CD4-positive, alpha-beta T cell treated with Interleukin-12 subunit alpha and Interleukin-12 subunit beta, for 1 hour (primary cell): ENCODE results near the gene ZC3H10.
A peak's percentile ranks its signal among the peaks of the same experiment; 100 is the strongest.
"Not testable (repeated sequence)": the region's sequence is repeated elsewhere in the genome, so short reads cannot be mapped to it uniquely, and the experiment has no call there.

Experiments
- DNase-seq: peaks from one replicate; pipeline ENCODE4 v3.0.0-alpha.2; 2020

The ZC3H10 gene

GRCh38 chr12:56156464-56157200, 38.6 kb downstream of the ZC3H10 start:
- not testable (repeated sequence) for DNase-seq

DNA sequence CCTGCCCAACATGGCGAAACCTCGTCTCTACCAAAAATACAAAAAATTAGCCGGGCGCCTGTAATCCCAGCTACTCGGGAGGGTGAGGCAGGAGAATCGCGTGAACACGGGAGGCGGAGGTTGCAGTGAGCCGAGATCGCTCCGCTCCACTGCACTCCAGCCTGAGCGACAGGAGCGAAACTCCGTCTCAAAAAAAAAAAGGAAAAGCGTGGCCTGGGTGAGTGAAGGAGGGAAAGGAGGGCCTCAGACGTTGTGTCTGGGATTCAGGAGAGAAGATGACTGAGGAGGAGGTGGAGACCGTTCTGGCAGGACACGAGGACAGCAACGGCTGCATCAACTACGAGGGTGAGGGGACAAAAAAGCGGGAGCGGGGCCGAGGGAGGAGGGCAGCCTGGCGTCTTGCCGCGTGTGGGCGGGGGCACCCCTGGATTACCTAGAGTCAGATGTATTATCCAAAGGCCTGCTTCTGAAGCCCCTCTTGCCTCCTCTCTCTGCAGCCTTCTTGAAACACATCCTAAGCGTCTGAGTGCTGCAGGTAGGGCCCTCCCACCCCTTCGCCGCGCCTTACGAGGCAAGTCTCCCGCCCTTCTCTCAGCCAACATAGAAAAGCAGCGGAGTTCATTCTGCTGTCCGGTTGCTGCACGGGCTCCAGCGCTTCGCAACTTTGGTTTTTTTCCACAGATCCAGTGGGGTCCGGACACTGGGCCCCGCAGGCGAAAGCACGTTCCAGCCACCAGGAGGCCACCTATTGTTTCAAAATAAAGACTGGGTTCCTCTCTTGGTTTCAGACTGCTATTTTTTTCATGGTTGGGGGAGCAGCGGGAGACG, 39.3 kb downstream of the ZC3H10 start:
- peak; percentile 73 for DNase-seq

- peak; percentile 94 for DNase-seq
These were observed 40.2 kb downstream of the ZC3H10 start, which contains the start of gene MYL6 for GRCh38 chr12:56158029-56158925. Gene MYL6 (plus strand): TSS chr12:56158359. CDS start chr12:56158402, 43 bp downstream.

DNA sequence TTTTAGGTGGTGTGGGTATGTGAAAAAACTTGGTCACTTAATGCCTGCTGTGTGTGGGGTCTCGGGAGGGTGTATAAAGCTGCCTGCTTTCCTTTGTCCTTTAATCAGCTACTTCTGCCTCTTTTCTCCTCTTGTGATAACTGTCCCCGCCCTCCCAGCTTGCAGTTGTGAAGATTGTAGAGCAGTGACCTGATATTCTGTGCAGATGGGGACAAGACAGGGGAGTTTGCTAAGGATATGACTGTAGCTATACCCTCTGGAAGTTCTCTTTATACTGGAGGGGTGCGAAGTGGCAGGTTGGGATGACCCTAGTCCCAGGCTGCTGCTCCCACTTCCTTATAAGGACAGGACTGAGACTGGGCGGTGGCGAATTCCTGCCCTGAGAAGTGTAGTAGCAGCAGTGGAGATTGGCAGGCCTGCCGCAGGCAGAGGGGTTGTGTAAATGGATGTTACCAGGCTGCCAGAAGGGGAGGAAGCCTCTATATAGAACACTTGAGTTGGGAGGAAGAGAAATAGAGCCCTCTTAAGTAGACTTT, 40.9 kb downstream of the ZC3H10 start:
- peak; percentile 27 for DNase-seq

DNA sequence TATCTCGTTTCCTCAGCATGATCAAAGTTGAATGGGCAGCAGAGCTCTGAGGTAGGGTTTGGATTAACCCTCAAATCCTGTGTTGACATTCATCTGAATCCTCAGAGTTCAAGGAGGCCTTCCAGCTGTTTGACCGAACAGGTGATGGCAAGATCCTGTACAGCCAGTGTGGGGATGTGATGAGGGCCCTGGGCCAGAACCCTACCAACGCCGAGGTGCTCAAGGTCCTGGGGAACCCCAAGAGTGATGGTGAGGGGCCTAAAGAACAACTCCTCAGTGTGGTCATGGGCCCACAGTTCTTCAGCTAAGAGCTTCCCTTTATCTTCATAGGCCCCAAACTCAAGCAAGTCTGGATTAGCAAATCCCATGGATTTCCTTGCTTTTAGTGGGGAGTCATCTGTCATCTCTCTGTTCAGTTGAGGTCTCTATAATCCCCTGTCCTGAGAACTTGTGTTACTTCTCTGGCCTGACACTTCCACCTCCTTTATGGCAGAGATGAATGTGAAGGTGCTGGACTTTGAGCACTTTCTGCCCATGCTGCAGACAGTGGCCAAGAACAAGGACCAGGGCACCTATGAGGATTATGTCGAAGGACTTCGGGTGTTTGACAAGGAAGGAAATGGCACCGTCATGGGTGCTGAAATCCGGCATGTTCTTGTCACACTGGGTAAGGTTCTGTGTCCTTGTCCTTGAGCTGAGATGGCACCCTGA, 41.6 kb downstream of the ZC3H10 start:
- DNase-seq, result no peak

DNA sequence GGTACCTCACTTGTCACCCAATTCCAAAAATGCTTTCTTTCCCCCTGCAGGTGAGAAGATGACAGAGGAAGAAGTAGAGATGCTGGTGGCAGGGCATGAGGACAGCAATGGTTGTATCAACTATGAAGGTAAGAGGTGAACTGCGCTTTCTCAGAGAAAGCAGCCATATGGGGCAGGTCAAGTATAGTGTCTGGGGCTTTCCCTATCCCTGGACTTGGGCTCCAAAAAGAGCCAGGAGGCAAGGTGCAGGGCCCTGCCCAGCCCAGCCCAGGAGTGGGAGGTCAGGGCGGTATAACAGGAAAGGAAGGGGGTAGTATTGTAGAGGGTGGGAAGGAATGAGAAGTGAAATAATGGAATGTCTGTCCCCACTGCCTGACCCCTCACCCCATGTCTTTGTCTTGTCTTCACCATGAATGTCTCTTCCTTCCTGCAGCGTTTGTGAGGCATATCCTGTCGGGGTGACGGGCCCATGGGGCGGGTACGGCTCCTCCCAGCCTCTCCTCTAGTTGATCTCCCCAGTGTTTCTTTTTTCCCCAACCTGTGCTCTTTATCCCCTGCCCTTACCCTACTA, 42.2 kb downstream of the ZC3H10 start:
- peak; percentile 75 for DNase-seq

- no peak for DNase-seq
These were observed 43.0 kb downstream of the ZC3H10 start for GRCh38 chr12:56160894-56161689.

DNA sequence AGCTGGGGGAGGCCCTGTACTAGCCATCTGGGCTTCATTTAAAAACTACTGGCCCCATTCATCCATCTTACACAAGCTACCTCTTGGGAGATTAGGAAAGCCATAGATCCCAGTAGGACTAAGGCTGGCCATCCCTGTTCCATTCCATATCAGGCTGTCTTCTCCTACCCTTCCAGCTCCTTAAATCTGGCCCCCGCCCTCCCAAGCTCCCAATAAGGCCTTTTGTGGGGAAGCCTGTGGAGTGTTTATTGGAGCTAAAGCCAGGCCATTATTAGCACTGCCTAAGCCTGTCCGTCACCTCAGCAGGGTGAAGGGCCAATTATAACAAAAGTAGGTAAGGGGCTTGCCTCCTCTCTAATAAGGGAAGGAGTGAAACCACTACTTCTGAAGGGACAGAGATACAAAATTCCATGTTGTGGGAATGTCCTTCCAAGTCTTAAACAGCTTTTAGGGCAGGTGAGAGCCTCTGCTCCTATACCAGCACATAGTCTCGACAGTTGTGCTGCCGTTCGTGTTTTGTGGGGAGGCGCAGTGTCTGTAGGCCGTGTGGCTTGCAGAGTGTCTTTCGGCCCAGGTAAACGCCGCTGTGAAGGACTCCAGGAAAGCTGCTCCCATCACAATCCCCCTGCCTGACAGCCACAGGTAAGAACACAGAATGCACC, 43.8 kb downstream of the ZC3H10 start:
- DNase-seq, result no peak

GRCh38 chr12:56162468-56163290, 44.6 kb downstream of the ZC3H10 start:
- DNase-seq, result no peak

DNA sequence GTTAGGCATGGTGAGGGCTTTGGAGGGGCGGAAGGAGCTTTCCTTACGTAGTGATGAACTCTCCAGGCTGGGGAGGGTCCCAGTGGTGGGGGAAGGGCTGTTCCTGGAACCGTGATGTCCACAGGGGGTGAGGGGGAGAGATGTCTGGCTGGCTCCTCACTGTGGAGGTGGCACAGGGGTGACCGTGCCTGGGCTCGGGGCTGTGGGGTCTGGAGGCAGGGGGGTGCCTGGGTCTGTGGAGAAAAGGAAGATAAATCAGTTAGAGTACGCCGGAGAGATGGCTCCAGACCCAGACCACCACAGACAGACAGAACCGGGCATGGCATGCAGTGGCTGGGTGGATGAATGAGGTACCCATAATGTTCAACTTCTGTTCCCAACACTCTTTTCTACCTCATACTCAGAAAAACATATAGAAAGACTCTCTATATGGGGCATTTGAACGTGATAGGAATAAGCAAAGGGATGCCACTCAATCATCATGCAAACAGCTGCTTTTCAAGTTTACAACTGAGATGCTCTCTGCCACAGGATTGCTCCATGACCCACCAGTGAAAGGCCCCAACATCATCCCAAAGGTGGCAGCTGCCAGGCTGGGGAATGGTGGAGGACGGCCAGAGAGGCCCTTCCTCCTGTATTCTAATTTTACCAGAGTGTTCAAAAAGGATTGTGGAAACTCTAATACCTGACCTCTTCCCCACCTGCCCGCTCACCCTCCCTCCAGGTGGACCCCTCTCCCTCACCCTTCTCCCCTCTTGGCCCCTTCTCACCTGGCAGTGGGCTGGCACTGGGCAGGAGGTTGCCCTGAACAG, 45.7 kb downstream of the ZC3H10 start:
- peak; percentile 13 for DNase-seq

DNA sequence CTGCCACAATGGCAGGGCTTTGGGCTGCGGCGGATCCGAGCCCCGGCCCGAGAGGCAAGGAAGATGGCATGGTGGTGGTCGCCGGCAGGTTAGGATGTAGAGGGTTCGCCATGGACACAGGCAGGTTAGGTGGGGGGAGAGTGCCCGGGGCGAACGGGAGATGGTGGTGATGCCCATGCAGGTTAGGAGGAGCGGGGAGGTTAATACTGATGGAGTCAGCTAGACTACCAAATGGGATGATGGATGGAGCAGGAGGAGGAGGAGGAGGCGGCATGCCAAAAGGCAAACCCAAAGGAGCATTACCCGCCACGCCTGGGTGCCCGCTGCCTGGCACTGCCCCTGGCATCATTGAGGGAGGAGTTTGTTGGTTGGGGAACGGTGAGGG, 46.3 kb downstream of the ZC3H10 start:
- DNase-seq, result peak; percentile 18

DNA sequence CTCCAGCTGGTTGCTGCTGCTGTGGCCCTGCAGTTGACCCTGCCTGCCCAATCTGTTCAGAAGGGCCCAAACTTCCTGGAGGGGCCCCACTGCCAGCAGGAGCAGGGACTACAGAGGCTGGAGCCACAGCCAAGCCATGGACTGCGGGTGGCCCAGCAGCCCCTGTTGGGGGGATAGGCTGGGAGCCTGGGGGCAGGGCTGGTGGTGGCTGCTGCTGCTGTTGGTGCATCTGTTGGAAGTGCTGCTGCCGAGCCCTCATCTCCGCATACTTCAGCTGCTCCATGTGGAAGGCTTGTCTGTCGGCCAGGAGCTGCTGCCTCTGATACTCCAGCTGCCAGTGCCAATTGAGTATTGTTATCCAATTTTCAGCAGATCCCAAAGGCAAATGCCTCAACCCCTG, 47.3 kb downstream of the ZC3H10 start:
- DNase-seq, result peak; percentile 13

GRCh38 chr12:56169229-56169759, 51.2 kb downstream of the ZC3H10 start:
- DNase-seq, result no peak

DNA sequence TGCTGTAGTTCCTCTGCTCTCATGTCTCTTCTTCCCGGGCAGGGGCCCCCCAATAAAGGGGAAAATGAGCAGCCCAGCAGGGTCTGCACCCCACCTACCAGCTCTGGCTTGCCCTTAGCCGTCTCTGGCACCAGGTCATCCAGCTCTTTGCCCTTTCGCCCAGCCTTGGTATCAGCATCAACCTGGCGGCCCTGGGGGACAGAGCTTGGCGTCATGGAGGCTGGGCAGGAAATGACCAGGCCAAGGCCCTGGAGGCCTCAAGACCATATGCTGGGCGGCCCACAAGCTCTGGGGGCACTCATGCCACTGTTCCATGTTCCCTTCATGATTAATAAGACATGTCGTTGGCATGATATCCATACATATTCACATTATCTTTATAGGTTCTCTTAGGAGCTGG, 54.8 kb downstream of the ZC3H10 start:
- DNase-seq, result no peak
